Prostate gland (tissue), 2 donors: ENCODE data around the gene THBS1. TPM values are rescaled to one million over a fixed set of nuclear protein-coding genes. Genes with fewer than 3 reads are reported as not detected.

Experiments used
- DNase-seq: peaks from one replicate; pipeline ENCODE4 v3.0.0-alpha.2; 2019; ENCODE audit warnings: low spot score
- H3K27ac ChIP-seq, 2 donors: fragments of 200-600 bp; sonication (generic); 2 replicates each; pipeline ENCODE4 v1.5.1; 2017 to 2019
- H3K27me3 ChIP-seq: fragments of 200-600 bp; sonication (generic); replicated peaks from 2 replicates; pipeline ENCODE4 v1.5.1; 2019; ENCODE audit not compliant: insufficient read depth
- H3K36me3 ChIP-seq, 2 donors: fragments of 200-600 bp; sonication (generic); 1 replicate in 1 of 2; 2 replicates in 1 of 2; pipeline versions ENCODE4 v1.5.1 to v1.8.1; 2017 to 2019
- H3K4me1 ChIP-seq: fragments of 200-600 bp; sonication (generic); replicated peaks from 2 replicates; pipeline ENCODE4 v1.5.1; 2019
- H3K4me3 ChIP-seq, 2 donors: fragments of 200-600 bp; sonication (generic); 2 replicates each; pipeline ENCODE4 v1.5.1; 2017 to 2019
- H3K9me3 ChIP-seq: fragments of 200-600 bp; sonication (generic); 2 replicates; pipeline ENCODE4 v1.5.1; 2017
- CTCF ChIP-seq, 4 experiments: fragments of 200-600 bp in 2 of 4; fragments of 450-650 bp in 2 of 4; sonication (generic) in 2 of 4; IDR thresholded peaks; 1 replicate in 3 of 4; 2 replicates in 1 of 4; pipeline ENCODE4 v1.5.1; 2016 to 2019; ENCODE audit warnings: antibody characterized with exemption in 4 of 4, mild to moderate bottlenecking in 2 of 4, moderate library complexity in 2 of 4
- POLR2A ChIP-seq: fragments of 450-650 bp; IDR thresholded peaks from one replicate; pipeline ENCODE4 v1.6.1; 2016; ENCODE audit warnings: antibody characterized with exemption, mild to moderate bottlenecking
- POLR2AphosphoS5 ChIP-seq: sonication (generic); formaldehyde crosslinking; IDR thresholded peaks from one replicate; pipeline ENCODE4 v1.6.1; 2017; ENCODE audit warnings: antibody characterized with exemption
- WGBS: methylation state at CpG from one replicate; pipeline ENCODE4 v1.1.5; 2018; 5-methylcytosine and 5-hydroxymethylcytosine counted together
- intact Hi-C: fragments of 100-400 bp; cut with DNase I; formaldehyde crosslinking; loops from one replicate; pipeline ENCODE4 v1.14.2; 2022
- total RNA-seq, 2 donors: library from RNA; depleted of rRNA; stranded (reverse); fragments of >200 nt; gene quantifications; one replicate each; pipeline ENCODE4 v1.1.0, GENCODE V29; 2016

THBS1 gene
- total RNA-seq, 2 donors from 2014 or later = 50.1 to 95.7 TPM

- 87% methylated on average over 15 of the region's 15 CpGs for WGBS
- no peaks in the 10 kb centered on the region for H3K9me3 ChIP-seq
- no peak for TF ChIP-seq CTCF (IDR thresholded peaks at IDR 0.05)
- no peak for DNase-seq
- no peaks in the 10 kb centered on the region for H3K36me3 ChIP-seq
- no peak overlapping the region for H3K4me3 ChIP-seq
- no peaks in the 10 kb centered on the region for H3K4me1 ChIP-seq
- H3K27me3 ChIP-seq = no peaks in the 10 kb centered on the region
- intact Hi-C loops = no loop called here
- H3K27ac ChIP-seq = peak overlapping the region in 1 of 2 donors; percentile 20
These were observed 12.3 kb downstream of the THBS1 start for GRCh38 chr15:39593071-39593655.

DNA sequence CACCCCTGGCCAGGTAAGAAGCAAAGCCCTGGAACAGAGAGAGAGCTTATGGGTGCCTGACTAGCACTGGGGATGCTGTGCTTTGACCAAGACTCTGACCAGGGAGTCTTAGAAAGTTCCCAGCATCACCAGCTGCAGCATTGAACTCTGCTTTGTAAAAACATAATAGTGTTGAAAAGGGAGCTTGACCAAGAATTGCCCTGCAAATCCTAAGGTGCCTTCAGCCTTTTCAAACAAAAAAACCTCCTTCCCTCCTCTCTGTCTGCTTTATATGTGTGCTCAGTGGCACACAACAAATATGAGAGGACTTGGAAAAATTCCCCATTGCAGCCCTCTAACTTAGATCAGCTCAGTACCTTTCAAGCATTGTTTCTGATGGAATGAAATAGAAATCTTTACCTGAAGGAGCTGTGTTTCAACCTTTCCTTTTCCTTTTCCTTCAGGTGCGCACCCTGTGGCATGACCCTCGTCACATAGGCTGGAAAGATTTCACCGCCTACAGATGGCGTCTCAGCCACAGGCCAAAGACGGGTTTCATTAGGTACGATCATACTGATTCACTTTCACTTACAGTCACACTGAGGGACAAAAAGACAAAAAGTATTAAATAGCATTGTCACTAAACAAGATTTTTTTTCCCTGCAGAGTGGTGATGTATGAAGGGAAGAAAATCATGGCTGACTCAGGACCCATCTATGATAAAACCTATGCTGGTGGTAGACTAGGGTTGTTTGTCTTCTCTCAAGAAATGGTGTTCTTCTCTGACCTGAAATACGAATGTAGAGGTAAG lies 13.0 kb downstream of the THBS1 start:
- no peak for TF ChIP-seq CTCF (IDR thresholded peaks at IDR 0.05)
- TF ChIP-seq POLR2AphosphoS5 = no peak
- TF ChIP-seq POLR2A = no peak
- WGBS = 84% methylated on average over 7 of the region's 7 CpGs
- DNase-seq = no peak
- Histone ChIP-seq H3K36me3 (no peaks in the 10 kb centered on the region), H3K9me3 (no peaks in the 10 kb centered on the region), H3K27me3 (no peaks in the 10 kb centered on the region), H3K4me1 (no peaks in the 10 kb centered on the region), H3K4me3 (no peak overlapping the region), H3K27ac (peak overlapping the region in 1 of 2 donors; percentile 20)
- intact Hi-C loops = no loop called here

- no peaks in the 10 kb centered on the region for H3K36me3 ChIP-seq
- intact Hi-C loops = no loop called here
These were observed 13.8 kb downstream of the THBS1 start for GRCh38 chr15:39594446-39595337.

More at GRCh38 chr15:39594446-39595337, 13.8 kb downstream of the THBS1 start:
- 76% methylated on average over 5 of the region's 5 CpGs for WGBS
- Histone ChIP-seq H3K4me3 (no peak overlapping the region), H3K27me3 (no peaks in the 10 kb centered on the region), H3K9me3 (no peaks in the 10 kb centered on the region), H3K27ac (no peak overlapping the region), H3K4me1 (no peaks in the 10 kb centered on the region)
- no peak for TF ChIP-seq POLR2AphosphoS5
- TF ChIP-seq CTCF (IDR thresholded peaks at IDR 0.05) = no peak
- no peak for TF ChIP-seq POLR2A
- DNase-seq = no peak
